Osteoblast (primary cell): Measurements from ENCODE around the gene PPCDC. TPM values are rescaled to one million over a fixed set of nuclear protein-coding genes. Genes with fewer than 3 reads are reported as not detected.
A peak's percentile ranks its signal among the peaks of the same experiment; 100 is the strongest.

ENCODE experiments used
- DNase-seq: peaks from one replicate; pipeline ENCODE4 v3.0.0; 2011; ENCODE audit warnings: low spot score, mixed read lengths; ENCODE audit not compliant: insufficient read length; ENCODE audit errors: missing footprints
- H2AFZ ChIP-seq: 2 replicates; pipeline ENCODE4 v1.6.0; 2011; ENCODE audit warnings: mild to moderate bottlenecking, low read length
- H3K27ac ChIP-seq: 2 replicates; pipeline ENCODE4 v1.5.1; 2011; ENCODE audit warnings: mild to moderate bottlenecking, low read depth, low read length, moderate library complexity
- H3K27me3 ChIP-seq: 2 replicates; pipeline ENCODE4 v1.6.0; 2012; ENCODE audit warnings: mild to moderate bottlenecking, control low read depth, inconsistent platforms, low read length, moderate library complexity; ENCODE audit not compliant: insufficient read depth
- H3K36me3 ChIP-seq: 2 replicates; pipeline ENCODE4 v1.5.1; 2011; ENCODE audit warnings: mild to moderate bottlenecking, low read length, control low read depth, moderate library complexity; ENCODE audit not compliant: insufficient read depth
- H3K4me1 ChIP-seq: 2 replicates; pipeline ENCODE4 v1.5.1; 2011; ENCODE audit warnings: mild to moderate bottlenecking, low read length, control low read depth, moderate library complexity; ENCODE audit not compliant: insufficient read depth
- H3K4me2 ChIP-seq: 2 replicates; pipeline ENCODE4 v1.6.0; 2011; ENCODE audit warnings: mild to moderate bottlenecking, low read length; ENCODE audit not compliant: insufficient read depth
- H3K4me3 ChIP-seq: fragments of 200-600 bp; sonication (generic); 3 replicates; pipeline ENCODE4 v1.5.1; 2012; ENCODE audit warnings: mild to moderate bottlenecking, low read length, inconsistent platforms; ENCODE audit not compliant: insufficient read depth
- H3K79me2 ChIP-seq: 2 replicates; pipeline ENCODE4 v1.6.0; 2012; ENCODE audit warnings: mild to moderate bottlenecking, low read length, control low read depth, inconsistent platforms; ENCODE audit not compliant: insufficient read depth
- H3K9me3 ChIP-seq: 2 replicates; pipeline ENCODE4 v1.5.1; 2011; ENCODE audit warnings: low read depth, low read length, control low read depth
- H4K20me1 ChIP-seq: 2 replicates; pipeline ENCODE4 v1.6.0; 2012; ENCODE audit warnings: mild to moderate bottlenecking, low read length, control low read depth; ENCODE audit not compliant: insufficient read depth
- total RNA-seq: library from RNA; depleted of rRNA; stranded (reverse); fragments of >200 nt; gene quantifications from 2 replicates; pipeline ENCODE4 v1.2.3, GENCODE V29; 2012
- TF ChIP-seq, protein P1 (sequence below): IDR thresholded peaks from 2 replicates; pipeline ENCODE4 v1.5.1; 2011; ENCODE audit warnings: mild to moderate bottlenecking, low read depth, low read length, moderate library complexity; ENCODE audit errors: extremely low read depth

Gene PPCDC
- total RNA-seq, 1 donor = 6.5 TPM

- peaks cover 17% of the 10 kb centered on the region for H4K20me1 ChIP-seq
- no peaks in the 10 kb centered on the region for H3K27me3 ChIP-seq
- peaks cover 25% of the 10 kb centered on the region for H3K4me1 ChIP-seq
- H3K27ac ChIP-seq = peak overlapping the region; percentile 93
- H3K4me2 ChIP-seq = peak overlapping the region; percentile 73
- H3K4me3 ChIP-seq = peak overlapping the region; percentile 44
- TF ChIP-seq, protein P1, sequence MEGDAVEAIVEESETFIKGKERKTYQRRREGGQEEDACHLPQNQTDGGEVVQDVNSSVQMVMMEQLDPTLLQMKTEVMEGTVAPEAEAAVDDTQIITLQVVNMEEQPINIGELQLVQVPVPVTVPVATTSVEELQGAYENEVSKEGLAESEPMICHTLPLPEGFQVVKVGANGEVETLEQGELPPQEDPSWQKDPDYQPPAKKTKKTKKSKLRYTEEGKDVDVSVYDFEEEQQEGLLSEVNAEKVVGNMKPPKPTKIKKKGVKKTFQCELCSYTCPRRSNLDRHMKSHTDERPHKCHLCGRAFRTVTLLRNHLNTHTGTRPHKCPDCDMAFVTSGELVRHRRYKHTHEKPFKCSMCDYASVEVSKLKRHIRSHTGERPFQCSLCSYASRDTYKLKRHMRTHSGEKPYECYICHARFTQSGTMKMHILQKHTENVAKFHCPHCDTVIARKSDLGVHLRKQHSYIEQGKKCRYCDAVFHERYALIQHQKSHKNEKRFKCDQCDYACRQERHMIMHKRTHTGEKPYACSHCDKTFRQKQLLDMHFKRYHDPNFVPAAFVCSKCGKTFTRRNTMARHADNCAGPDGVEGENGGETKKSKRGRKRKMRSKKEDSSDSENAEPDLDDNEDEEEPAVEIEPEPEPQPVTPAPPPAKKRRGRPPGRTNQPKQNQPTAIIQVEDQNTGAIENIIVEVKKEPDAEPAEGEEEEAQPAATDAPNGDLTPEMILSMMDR = no peak
- H3K9me3 ChIP-seq = no peaks in the 10 kb centered on the region
- no peaks in the 10 kb centered on the region for H3K79me2 ChIP-seq
- peak overlapping the region; percentile 78 for H2AFZ ChIP-seq
- DNase-seq = peak; percentile 41
- H3K36me3 ChIP-seq = no peaks in the 10 kb centered on the region
These were observed 21.0 kb downstream of the PPCDC start for GRCh38 chr15:75044258-75044878.

- Histone ChIP-seq H3K4me1 (peaks cover 25% of the 10 kb centered on the region), H3K4me3 (no peak overlapping the region), H3K36me3 (no peaks in the 10 kb centered on the region), H3K9me3 (no peaks in the 10 kb centered on the region), H4K20me1 (peaks cover 17% of the 10 kb centered on the region), H3K4me2 (no peak overlapping the region), H3K79me2 (no peaks in the 10 kb centered on the region), H3K27me3 (no peaks in the 10 kb centered on the region), H3K27ac (no peak overlapping the region), H2AFZ (no peak overlapping the region)
- TF ChIP-seq, protein P1 = no peak
- DNase-seq = no peak
These were observed 22.1 kb downstream of the PPCDC start for GRCh38 chr15:75045332-75046015.

DNA sequence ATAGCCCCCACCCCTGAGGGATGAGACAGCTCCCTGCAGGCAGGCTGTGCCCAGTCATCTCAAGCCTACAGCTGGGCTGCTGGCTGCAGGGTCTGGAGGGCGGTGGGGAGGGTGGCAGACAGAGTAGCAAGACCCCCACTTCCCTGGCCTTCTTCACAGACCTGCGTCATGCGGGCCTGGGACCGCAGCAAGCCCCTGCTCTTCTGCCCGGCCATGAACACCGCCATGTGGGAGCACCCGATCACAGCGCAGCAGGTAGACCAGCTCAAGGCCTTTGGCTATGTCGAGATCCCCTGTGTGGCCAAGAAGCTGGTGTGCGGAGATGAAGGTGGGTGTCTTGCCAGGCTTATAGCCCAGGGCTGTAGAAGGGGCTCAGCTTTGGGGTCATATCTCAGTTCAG is 25.0 kb downstream of the PPCDC start:
- Histone ChIP-seq H3K79me2 (no peaks in the 10 kb centered on the region), H4K20me1 (peaks cover 10% of the 10 kb centered on the region), H3K27ac (no peak overlapping the region), H3K9me3 (no peaks in the 10 kb centered on the region), H3K4me1 (peaks cover 16% of the 10 kb centered on the region), H3K4me2 (no peak overlapping the region), H2AFZ (no peak overlapping the region), H3K36me3 (no peaks in the 10 kb centered on the region), H3K4me3 (no peak overlapping the region), H3K27me3 (no peaks in the 10 kb centered on the region)
- DNase-seq = no peak
- TF ChIP-seq, protein P1 = no peak

DNA sequence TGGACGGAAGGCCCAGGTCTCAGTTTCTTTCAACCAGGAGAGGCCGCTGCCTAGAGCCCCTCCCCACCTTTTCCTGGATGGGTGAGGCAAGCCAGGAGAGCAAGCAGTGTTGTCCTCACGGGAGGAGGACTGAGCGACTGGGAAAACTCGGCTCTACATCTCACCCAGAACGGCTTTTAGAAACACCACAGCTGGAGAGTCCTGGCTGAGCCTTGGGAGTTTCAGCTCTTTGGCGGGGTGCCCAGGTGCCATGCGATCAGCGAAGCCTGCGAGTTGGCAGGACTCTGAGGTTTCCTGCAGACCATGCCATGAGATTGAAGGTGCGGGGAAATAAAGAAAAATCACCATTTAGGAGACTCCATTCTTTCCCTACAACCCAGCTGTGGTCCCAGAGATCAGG is 26.0 kb downstream of the PPCDC start:
- Histone ChIP-seq H2AFZ (no peak overlapping the region), H3K27me3 (no peaks in the 10 kb centered on the region), H3K36me3 (no peaks in the 10 kb centered on the region), H3K4me2 (no peak overlapping the region), H3K79me2 (no peaks in the 10 kb centered on the region), H4K20me1 (peaks cover 7% of the 10 kb centered on the region), H3K27ac (no peak overlapping the region), H3K4me1 (peaks cover 10% of the 10 kb centered on the region), H3K4me3 (no peak overlapping the region), H3K9me3 (no peaks in the 10 kb centered on the region)
- TF ChIP-seq, protein P1 = no peak
- no peak for DNase-seq
